ENCODE results near the gene HK3.

Gene HK3

GRCh38 chr5:176902102-176902814, 3.1 kb upstream of the HK3 start:
- DNase-seq: no peak

- no peak for DNase-seq
Measured at GRCh38 chr5:176901260-176902101, 2.3 kb upstream of the HK3 start.

- DNase-seq: no peak
Measured at GRCh38 chr5:176900780-176901204, 1.6 kb upstream of the HK3 start.

GRCh38 chr5:176899946-176900779, 1.0 kb upstream of the HK3 start:
- no peak for DNase-seq

- DNase-seq: no peak
Measured at GRCh38 chr5:176897263-176897662, 1.9 kb downstream of the HK3 start.

GRCh38 chr5:176895831-176896230, 3.3 kb downstream of the HK3 start:
- DNase-seq: no peak

- DNase-seq: no peak
Measured at GRCh38 chr5:176894298-176894697, 4.8 kb downstream of the HK3 start.

- DNase-seq: no peak
Measured at GRCh38 chr5:176892663-176893062, 6.5 kb downstream of the HK3 start.

- no peak for DNase-seq
Measured at GRCh38 chr5:176891331-176891958, 7.7 kb downstream of the HK3 start.

GRCh38 chr5:176890455-176891330, 8.5 kb downstream of the HK3 start:
- no peak for DNase-seq

GRCh38 chr5:176889321-176890280, 9.5 kb downstream of the HK3 start:
- no peak for DNase-seq

GRCh38 chr5:176888865-176889165, 10.3 kb downstream of the HK3 start:
- DNase-seq: no peak

- no peak for DNase-seq
Measured at GRCh38 chr5:176888016-176888864, 10.9 kb downstream of the HK3 start.

- DNase-seq: no peak
Measured at GRCh38 chr5:176887252-176887849, 11.8 kb downstream of the HK3 start.

- DNase-seq: no peak
Measured at GRCh38 chr5:176886336-176887251, 12.6 kb downstream of the HK3 start.

- DNase-seq: no peak
Measured at GRCh38 chr5:176884571-176884890, 14.6 kb downstream of the HK3 start.

GRCh38 chr5:176883700-176884570, 15.2 kb downstream of the HK3 start:
- DNase-seq: no peak

Data from right kidney (tissue), 1 donor.